ENCODE results near the gene SEMA3B.
A peak's percentile ranks its signal among the peaks of the same experiment; 100 is the strongest.
"Not testable (repeated sequence)": the region's sequence is repeated elsewhere in the genome, so short reads cannot be mapped to it uniquely, and the experiment has no call there.

SEMA3B gene

GRCh38 chr3:50295553-50296431, 26.8 kb downstream of the SEMA3B start:
- DNase-seq, result no peak

GRCh38 chr3:50296721-50297383, 27.9 kb downstream of the SEMA3B start:
- DNase-seq, result no peak

GRCh38 chr3:50297384-50297775, 28.4 kb downstream of the SEMA3B start:
- no peak for DNase-seq

- DNase-seq, result peak in 1 of 2 experiments; percentile 34
Measured at GRCh38 chr3:50297896-50298725, 29.2 kb downstream of the SEMA3B start.

- peak; percentile 97 to 98 for DNase-seq
Measured at GRCh38 chr3:50298836-50299637, 30.1 kb downstream of the SEMA3B start, which contains the start of the genes HYAL3 and NAA80. HYAL3 (minus strand) TSS chr3:50299405; CDS start chr3:50295602, 3,803 bp downstream. NAA80 (minus strand) TSS chr3:50299405; CDS start chr3:50297463, 1,942 bp downstream.

GRCh38 chr3:50299638-50299928, 30.6 kb downstream of the SEMA3B start:
- no peak for DNase-seq

GRCh38 chr3:50299929-50300680, 31.2 kb downstream of the SEMA3B start:
- no peak for DNase-seq

- no peak for DNase-seq
Measured at GRCh38 chr3:50300681-50301254, 31.8 kb downstream of the SEMA3B start.

- no peak for DNase-seq
Measured at GRCh38 chr3:50302095-50303012, 33.4 kb downstream of the SEMA3B start.

- no peak for DNase-seq
Measured at GRCh38 chr3:50303013-50303815, 34.3 kb downstream of the SEMA3B start, which contains the start of gene HYAL1. HYAL1 (minus strand) TSS chr3:50303574; CDS start chr3:50302956, 618 bp downstream.

- no peak for DNase-seq
Measured at GRCh38 chr3:50304601-50305000, 35.7 kb downstream of the SEMA3B start.

GRCh38 chr3:50312041-50312440, 43.1 kb downstream of the SEMA3B start:
- DNase-seq, result not testable (repeated sequence)

GRCh38 chr3:50314342-50314741, 45.4 kb downstream of the SEMA3B start:
- DNase-seq, result no peak

- no peak for DNase-seq
Measured at GRCh38 chr3:50314816-50315215, 45.9 kb downstream of the SEMA3B start.

GRCh38 chr3:50316657-50317242, 47.8 kb downstream of the SEMA3B start:
- no peak for DNase-seq

GRCh38 chr3:50317300-50317699, 48.4 kb downstream of the SEMA3B start:
- no peak for DNase-seq

GRCh38 chr3:50318163-50318562, 49.2 kb downstream of the SEMA3B start:
- DNase-seq, result no peak

GRCh38 chr3:50318615-50319014, 49.7 kb downstream of the SEMA3B start:
- DNase-seq, result no peak
